Upper lobe of left lung (tissue), 6 donors: ENCODE data around the gene NDUFA13. TPM values are rescaled to one million over a fixed set of nuclear protein-coding genes. Genes with fewer than 3 reads are reported as not detected.

Source experiments
- ATAC-seq, 2 donors: fragments of 200-7000 bp; cut with Tn5 transposase; one replicate each; pipeline ENCODE4 v1.9.1; 2022; ENCODE audit warnings: mild to moderate bottlenecking in 2 of 2, moderate library complexity in 2 of 2; ENCODE audit not compliant: low FRiP score in 2 of 2
- DNase-seq, 2 donors: peaks; one replicate each; pipeline ENCODE4 v3.0.0-alpha.2; 2019 to 2020
- H3K27ac ChIP-seq, 4 donors: fragments of 200-600 bp; sonication (generic); one replicate each; pipeline ENCODE4 v1.5.1; 2016 to 2019
- H3K27me3 ChIP-seq, 4 donors: fragments of 200-600 bp; sonication (generic); one replicate each; pipeline ENCODE4 v1.5.1; 2017 to 2019
- H3K36me3 ChIP-seq, 4 donors: fragments of 200-600 bp; sonication (generic); one replicate each; pipeline ENCODE4 v1.5.1; 2016 to 2019
- H3K4me1 ChIP-seq, 4 donors: fragments of 200-600 bp; sonication (generic); one replicate each; pipeline ENCODE4 v1.5.1; 2018 to 2019
- H3K4me3 ChIP-seq, 4 donors: fragments of 200-600 bp; sonication (generic); one replicate each; pipeline ENCODE4 v1.5.1; 2017 to 2019; ENCODE audit warnings: mild to moderate bottlenecking in 2 of 4, moderate library complexity in 1 of 4
- H3K9me3 ChIP-seq, 4 donors: fragments of 200-600 bp; sonication (generic); one replicate each; pipeline ENCODE4 v1.5.1; 2018 to 2019
- EP300 ChIP-seq, 4 donors: sonication (generic); formaldehyde crosslinking; IDR thresholded peaks; one replicate each; pipeline ENCODE4 v1.5.1; 2017; ENCODE audit warnings: antibody characterized with exemption in 4 of 4, control low read depth in 2 of 4
- POLR2A ChIP-seq, 4 donors: fragments of 450-650 bp; IDR thresholded peaks; one replicate each; pipeline ENCODE4 v1.5.1; 2016 to 2017; ENCODE audit warnings: antibody characterized with exemption in 4 of 4, mild to moderate bottlenecking in 2 of 4
- POLR2AphosphoS5 ChIP-seq, 2 donors: sonication (generic); formaldehyde crosslinking; IDR thresholded peaks; one replicate each; pipeline ENCODE4 v1.5.1; 2017; ENCODE audit warnings: antibody characterized with exemption in 2 of 2
- WGBS, 2 donors: methylation state at CpG; one replicate each; pipeline ENCODE4 v1.1.5; 2017 to 2018; 5-methylcytosine and 5-hydroxymethylcytosine counted together
- total RNA-seq, 6 donors: library from RNA; depleted of rRNA in 4 of 6; stranded (reverse); fragments of >200 nt in 4 of 6; gene quantifications; one replicate each; pipeline versions ENCODE4 v1.1.0 to v1.2.1, GENCODE V29; 2016 to 2021
- TF ChIP-seq, protein P1 (sequence below), 6 experiments: fragments of 450-650 bp in 4 of 6; fragments of 200-600 bp in 2 of 6; sonication (generic) in 2 of 6; IDR thresholded peaks; one replicate each; pipeline ENCODE4 v1.5.1; 2016 to 2019; ENCODE audit warnings: antibody characterized with exemption in 6 of 6
- donor health status: DM: no; HTN: no; CAD: no; lungs with moderate emphysema.
- donor health status: DM: no; HTN: yes; CAD: no; lungs with severe emphysema.

The NDUFA13 gene
- total RNA-seq, 6 donors from 2014 or later: 24.3 to 305 (median 112) TPM

DNA sequence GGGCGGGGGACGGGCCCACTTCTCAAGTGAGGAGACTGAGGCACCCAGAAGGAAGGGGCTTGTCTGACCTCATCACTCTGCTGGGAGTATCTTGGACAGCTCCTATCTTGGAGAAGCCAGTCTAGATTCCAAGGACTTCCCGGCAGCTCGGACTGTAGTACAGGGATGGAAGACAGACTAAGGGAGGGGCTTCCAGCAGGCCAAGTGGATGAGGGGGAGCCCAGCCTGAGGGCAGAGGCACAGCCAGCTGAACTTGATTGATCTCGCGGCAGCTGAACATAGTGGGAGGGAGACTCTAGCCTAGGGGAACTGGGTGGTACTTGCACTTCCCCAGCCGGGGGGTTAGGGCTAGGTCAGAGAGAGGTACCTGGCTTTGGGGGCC is 22.8 kb downstream of the NDUFA13 start:
- WGBS, 2 donors: 29 to 33% methylated on average over 3 to 7 of the region's 7 CpGs
- H3K9me3 ChIP-seq: no peaks in the 10 kb centered on the region
- H3K27me3 ChIP-seq: peaks cover 3 to 48% (median 31%) of the 10 kb centered on the region in 4 donors
- H3K36me3 ChIP-seq: no peaks in the 10 kb centered on the region
- H3K4me3 ChIP-seq: no peak overlapping the region
- peak in 1 of 2 donors; percentile 14 for ATAC-seq
- TF ChIP-seq EP300 (IDR thresholded peaks at IDR 0.05) (no peak), POLR2AphosphoS5 (IDR thresholded peaks at IDR 0.05) (no peak), POLR2A (IDR thresholded peaks at IDR 0.05) (no peak)
- TF ChIP-seq, protein P1, sequence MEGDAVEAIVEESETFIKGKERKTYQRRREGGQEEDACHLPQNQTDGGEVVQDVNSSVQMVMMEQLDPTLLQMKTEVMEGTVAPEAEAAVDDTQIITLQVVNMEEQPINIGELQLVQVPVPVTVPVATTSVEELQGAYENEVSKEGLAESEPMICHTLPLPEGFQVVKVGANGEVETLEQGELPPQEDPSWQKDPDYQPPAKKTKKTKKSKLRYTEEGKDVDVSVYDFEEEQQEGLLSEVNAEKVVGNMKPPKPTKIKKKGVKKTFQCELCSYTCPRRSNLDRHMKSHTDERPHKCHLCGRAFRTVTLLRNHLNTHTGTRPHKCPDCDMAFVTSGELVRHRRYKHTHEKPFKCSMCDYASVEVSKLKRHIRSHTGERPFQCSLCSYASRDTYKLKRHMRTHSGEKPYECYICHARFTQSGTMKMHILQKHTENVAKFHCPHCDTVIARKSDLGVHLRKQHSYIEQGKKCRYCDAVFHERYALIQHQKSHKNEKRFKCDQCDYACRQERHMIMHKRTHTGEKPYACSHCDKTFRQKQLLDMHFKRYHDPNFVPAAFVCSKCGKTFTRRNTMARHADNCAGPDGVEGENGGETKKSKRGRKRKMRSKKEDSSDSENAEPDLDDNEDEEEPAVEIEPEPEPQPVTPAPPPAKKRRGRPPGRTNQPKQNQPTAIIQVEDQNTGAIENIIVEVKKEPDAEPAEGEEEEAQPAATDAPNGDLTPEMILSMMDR (IDR thresholded peaks at IDR 0.05): no peak
- peaks cover 19 to 40% (median 30%) of the 10 kb centered on the region in 4 donors for H3K4me1 ChIP-seq
- no peak for DNase-seq
- H3K27ac ChIP-seq: no peak overlapping the region

GRCh38 chr19:19539698-19540063 is 23.7 kb downstream of the NDUFA13 start:
- H3K27me3 ChIP-seq: peaks cover 3 to 48% (median 31%) of the 10 kb centered on the region in 4 donors
- no peaks in the 10 kb centered on the region for H3K36me3 ChIP-seq
- ATAC-seq (no peak), DNase-seq (no peak)
- H3K4me1 ChIP-seq: peaks cover 19 to 40% (median 30%) of the 10 kb centered on the region in 4 donors
- TF ChIP-seq POLR2A (IDR thresholded peaks at IDR 0.05) (no peak), EP300 (IDR thresholded peaks at IDR 0.05) (no peak), POLR2AphosphoS5 (IDR thresholded peaks at IDR 0.05) (no peak)
- TF ChIP-seq, protein P1 (IDR thresholded peaks at IDR 0.05): no peak
- H3K9me3 ChIP-seq: no peaks in the 10 kb centered on the region
- no peak overlapping the region for H3K27ac ChIP-seq
- 26 to 49% methylated on average over 11 to 19 of the region's 19 CpGs for WGBS, 2 donors
- H3K4me3 ChIP-seq: no peak overlapping the region

- WGBS, 2 donors: 14 to 31% methylated on average over 19 to 22 of the region's 74 CpGs
- peak overlapping the region in 3 of 4 donors; percentile 12 to 34 (median 24) for H3K4me3 ChIP-seq
- no peaks in the 10 kb centered on the region for H3K36me3 ChIP-seq
- ATAC-seq: peak in 1 of 2 donors; percentile 46
- peak; percentile 73 to 94 for DNase-seq
- TF ChIP-seq POLR2AphosphoS5 (IDR thresholded peaks at IDR 0.05) (no peak), POLR2A (IDR thresholded peaks at IDR 0.05) (no peak), EP300 (IDR thresholded peaks at IDR 0.05) (no peak)
- H3K4me1 ChIP-seq: peaks cover 19 to 40% (median 30%) of the 10 kb centered on the region in 4 donors
- peaks cover 3 to 48% (median 31%) of the 10 kb centered on the region in 4 donors for H3K27me3 ChIP-seq
- no peaks in the 10 kb centered on the region for H3K9me3 ChIP-seq
- H3K27ac ChIP-seq: no peak overlapping the region
Observed at GRCh38 chr19:19540064-19540714, 24.2 kb downstream of the NDUFA13 start.

- H3K4me1 ChIP-seq: peaks cover 19 to 40% (median 30%) of the 10 kb centered on the region in 4 donors
- H3K4me3 ChIP-seq: peak overlapping the region in 3 of 4 donors; percentile 12 to 34 (median 24)
- H3K36me3 ChIP-seq: no peaks in the 10 kb centered on the region
- ATAC-seq (peak; percentile 9 to 56), DNase-seq (peak; percentile 74 to 88)
- WGBS, 2 donors: 2 to 6% methylated on average over 10 to 14 of the region's 45 CpGs
- no peaks in the 10 kb centered on the region for H3K9me3 ChIP-seq
- TF ChIP-seq, protein P1 (IDR thresholded peaks at IDR 0.05): no peak
- TF ChIP-seq EP300 (IDR thresholded peaks at IDR 0.05): no peak
- no peak for TF ChIP-seq POLR2AphosphoS5 (IDR thresholded peaks at IDR 0.05)
- TF ChIP-seq POLR2A (IDR thresholded peaks at IDR 0.05): no peak
- peaks cover 3 to 48% (median 31%) of the 10 kb centered on the region in 4 donors for H3K27me3 ChIP-seq
- H3K27ac ChIP-seq: no peak overlapping the region
Observed at GRCh38 chr19:19540715-19541515, 24.9 kb downstream of the NDUFA13 start.

- Histone ChIP-seq H3K36me3 (no peaks in the 10 kb centered on the region), H3K4me1 (peaks cover 19 to 40% (median 30%) of the 10 kb centered on the region in 4 donors), H3K4me3 (no peak overlapping the region), H3K9me3 (no peaks in the 10 kb centered on the region), H3K27ac (no peak overlapping the region), H3K27me3 (peaks cover 3 to 48% (median 31%) of the 10 kb centered on the region in 4 donors)
- 74 to 77% methylated on average over 13 to 15 of the region's 16 CpGs for WGBS, 2 donors
- no peak for DNase-seq
- no peak for TF ChIP-seq POLR2A (IDR thresholded peaks at IDR 0.05)
- TF ChIP-seq, protein P1 (IDR thresholded peaks at IDR 0.05): no peak
- no peak for TF ChIP-seq EP300 (IDR thresholded peaks at IDR 0.05)
- no peak for ATAC-seq
Observed at GRCh38 chr19:19541616-19542015, 25.6 kb downstream of the NDUFA13 start.
